ENCODE measurements around the gene SLC27A5.

Gene SLC27A5

DNA sequence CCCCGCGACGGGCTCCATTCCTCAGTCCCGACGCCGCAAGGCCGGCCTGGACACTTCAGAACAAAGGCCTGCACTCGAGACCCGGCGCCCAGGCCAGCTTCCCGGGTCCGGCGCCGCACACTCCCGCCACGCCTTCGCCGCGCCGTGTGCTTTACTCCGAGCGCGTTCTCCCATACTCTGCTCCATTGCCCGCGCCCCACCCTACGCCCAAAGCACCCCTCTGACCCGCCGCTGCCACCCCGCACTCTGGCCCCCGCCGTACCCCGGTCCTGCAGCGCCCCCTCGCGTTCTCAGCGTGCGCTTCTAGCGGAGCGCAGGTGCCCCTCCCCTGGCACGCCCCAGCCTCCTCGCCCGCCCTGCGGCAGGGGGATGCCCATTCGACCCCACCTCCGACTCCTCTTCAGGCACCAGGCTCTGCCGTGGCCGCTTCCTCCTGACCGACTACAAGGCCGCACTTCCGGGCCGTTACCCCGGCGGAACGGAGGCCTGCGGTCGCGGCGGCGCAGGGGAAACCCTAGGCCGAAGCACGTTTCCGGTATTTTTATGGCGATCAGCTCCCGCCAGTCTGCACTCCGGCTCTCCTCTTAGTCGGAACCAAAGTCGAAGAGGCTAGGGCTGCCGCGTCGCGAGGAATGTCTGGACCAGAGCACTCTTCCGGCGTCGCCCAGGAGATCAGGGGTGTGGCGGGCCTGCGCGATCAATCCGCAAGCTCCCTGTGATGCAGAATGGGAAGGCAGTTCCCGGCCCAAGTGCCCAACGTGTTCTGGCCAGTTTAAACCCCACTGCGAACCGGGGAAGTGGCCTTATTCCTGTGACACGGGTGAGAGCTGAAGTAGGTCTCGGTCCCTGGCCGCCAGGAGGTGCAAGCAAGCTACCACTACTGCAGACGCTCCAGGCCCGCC lies 7.8 kb upstream of the SLC27A5 start, which contains the start of gene ZBTB45 (continued):
- TF ChIP-seq, protein P1, sequence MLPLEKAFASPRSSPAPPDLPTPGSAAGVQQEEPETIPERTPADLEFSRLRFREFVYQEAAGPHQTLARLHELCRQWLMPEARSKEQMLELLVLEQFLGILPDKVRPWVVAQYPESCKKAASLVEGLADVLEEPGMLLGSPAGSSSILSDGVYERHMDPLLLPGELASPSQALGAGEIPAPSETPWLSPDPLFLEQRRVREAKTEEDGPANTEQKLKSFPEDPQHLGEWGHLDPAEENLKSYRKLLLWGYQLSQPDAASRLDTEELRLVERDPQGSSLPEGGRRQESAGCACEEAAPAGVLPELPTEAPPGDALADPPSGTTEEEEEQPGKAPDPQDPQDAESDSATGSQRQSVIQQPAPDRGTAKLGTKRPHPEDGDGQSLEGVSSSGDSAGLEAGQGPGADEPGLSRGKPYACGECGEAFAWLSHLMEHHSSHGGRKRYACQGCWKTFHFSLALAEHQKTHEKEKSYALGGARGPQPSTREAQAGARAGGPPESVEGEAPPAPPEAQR (tag by site-specific recombination; IDR thresholded peaks at IDR 0.05): peak; percentile 92
- TF ChIP-seq KLF16 (tag by site-specific recombination; IDR thresholded peaks at IDR 0.05) (peak; percentile 99), SALL2 (tag by site-specific recombination; IDR thresholded peaks at IDR 0.05; ENCODE audit: borderline replicate concordance) (no peak; the same call in 1 of the 2 replicates), ZNF324 (tag by site-specific recombination; IDR thresholded peaks at IDR 0.05) (peak; percentile 99), GLIS2 (tag by site-specific recombination; IDR thresholded peaks at IDR 0.05) (peak; percentile 85), ZFP3 (tag by site-specific recombination; IDR thresholded peaks at IDR 0.05; ENCODE audit: low read depth) (no peak), ZNF571 (tag by site-specific recombination; IDR thresholded peaks at IDR 0.05) (no peak), MZF1 (tag by site-specific recombination; IDR thresholded peaks at IDR 0.05; ENCODE audit: borderline replicate concordance) (peak; percentile 63; the same call in 1 of the 2 replicates), BCL11B (tag by site-specific recombination; IDR thresholded peaks at IDR 0.05; ENCODE audit: low read depth) (peak; percentile 99), ZNF654 (tag by site-specific recombination; IDR thresholded peaks at IDR 0.05; ENCODE audit: low read depth) (peak; percentile 75), GLIS1 (tag by site-specific recombination; IDR thresholded peaks at IDR 0.05) (peak; percentile 65), KLF1 (tag by site-specific recombination; IDR thresholded peaks at IDR 0.05) (peak; percentile 97), ZNF76 (tag by site-specific recombination; IDR thresholded peaks at IDR 0.05; ENCODE audit: borderline replicate concordance, low read depth) (peak; percentile 90), BCL11A (tag by site-specific recombination; IDR thresholded peaks at IDR 0.05; ENCODE audit: low read depth) (peak; percentile 88), ZNF391 (tag by site-specific recombination; IDR thresholded peaks at IDR 0.05; ENCODE audit: borderline replicate concordance, low read depth) (peak; percentile 95), MYNN (tag by site-specific recombination; IDR thresholded peaks at IDR 0.05; ENCODE audit: borderline replicate concordance) (peak; percentile 26; the same call in 1 of the 2 replicates), ZNF184 (tag by site-specific recombination; IDR thresholded peaks at IDR 0.05) (no peak), ZFHX2 (tag by site-specific recombination; conservative IDR thresholded peaks at IDR 0.05) (peak; percentile 69), ZNF473 (tag by site-specific recombination; IDR thresholded peaks at IDR 0.05) (no peak), ZNF561 (tag by site-specific recombination; IDR thresholded peaks at IDR 0.05; ENCODE audit: borderline replicate concordance) (peak; percentile 97), RBAK (tag by site-specific recombination; IDR thresholded peaks at IDR 0.05) (peak; percentile 17; the same call in 1 of the 2 replicates)
- TF ChIP-seq, protein P2, sequence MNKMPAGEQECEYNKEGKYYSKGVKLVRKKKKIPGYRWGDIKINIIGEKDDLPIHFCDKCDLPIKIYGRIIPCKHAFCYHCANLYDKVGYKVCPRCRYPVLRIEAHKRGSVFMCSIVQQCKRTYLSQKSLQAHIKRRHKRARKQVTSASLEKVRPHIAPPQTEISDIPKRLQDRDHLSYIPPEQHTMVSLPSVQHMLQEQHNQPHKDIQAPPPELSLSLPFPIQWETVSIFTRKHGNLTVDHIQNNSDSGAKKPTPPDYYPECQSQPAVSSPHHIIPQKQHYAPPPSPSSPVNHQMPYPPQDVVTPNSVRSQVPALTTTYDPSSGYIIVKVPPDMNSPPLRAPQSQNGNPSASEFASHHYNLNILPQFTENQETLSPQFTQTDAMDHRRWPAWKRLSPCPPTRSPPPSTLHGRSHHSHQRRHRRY (tag by site-specific recombination; IDR thresholded peaks at IDR 0.05): peak; percentile 68; the same call in 1 of the 2 replicates
- TF ChIP-seq, protein P3, sequence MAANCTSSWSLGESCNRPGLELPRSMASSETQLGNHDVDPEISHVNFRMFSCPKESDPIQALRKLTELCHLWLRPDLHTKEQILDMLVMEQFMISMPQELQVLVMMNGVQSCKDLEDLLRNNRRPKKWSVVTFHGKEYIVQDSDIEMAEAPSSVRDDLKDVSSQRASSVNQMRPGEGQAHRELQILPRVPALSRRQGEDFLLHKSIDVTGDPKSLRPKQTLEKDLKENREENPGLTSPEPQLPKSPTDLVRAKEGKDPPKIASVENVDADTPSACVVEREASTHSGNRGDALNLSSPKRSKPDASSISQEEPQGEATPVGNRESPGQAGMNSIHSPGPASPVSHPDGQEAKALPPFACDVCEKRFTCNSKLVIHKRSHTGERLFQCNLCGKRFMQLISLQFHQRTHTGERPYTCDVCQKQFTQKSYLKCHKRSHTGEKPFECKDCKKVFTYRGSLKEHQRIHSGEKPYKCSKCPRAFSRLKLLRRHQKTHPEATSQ (tag by site-specific recombination; IDR thresholded peaks at IDR 0.05): peak; percentile 90; the same call in 1 of the 2 replicates
- TF ChIP-seq, protein P4, sequence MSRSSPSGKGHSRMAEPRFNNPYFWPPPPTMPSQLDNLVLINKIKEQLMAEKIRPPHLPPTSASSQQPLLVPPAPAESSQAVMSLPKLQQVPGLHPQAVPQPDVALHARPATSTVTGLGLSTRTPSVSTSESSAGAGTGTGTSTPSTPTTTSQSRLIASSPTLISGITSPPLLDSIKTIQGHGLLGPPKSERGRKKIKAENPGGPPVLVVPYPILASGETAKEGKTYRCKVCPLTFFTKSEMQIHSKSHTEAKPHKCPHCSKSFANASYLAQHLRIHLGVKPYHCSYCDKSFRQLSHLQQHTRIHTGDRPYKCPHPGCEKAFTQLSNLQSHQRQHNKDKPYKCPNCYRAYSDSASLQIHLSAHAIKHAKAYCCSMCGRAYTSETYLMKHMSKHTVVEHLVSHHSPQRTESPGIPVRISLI (tag by site-specific recombination; IDR thresholded peaks at IDR 0.05): 0 out of 2 replicates have a peak, but pooled peaks have one; percentile 52
- TF ChIP-seq, protein P5, sequence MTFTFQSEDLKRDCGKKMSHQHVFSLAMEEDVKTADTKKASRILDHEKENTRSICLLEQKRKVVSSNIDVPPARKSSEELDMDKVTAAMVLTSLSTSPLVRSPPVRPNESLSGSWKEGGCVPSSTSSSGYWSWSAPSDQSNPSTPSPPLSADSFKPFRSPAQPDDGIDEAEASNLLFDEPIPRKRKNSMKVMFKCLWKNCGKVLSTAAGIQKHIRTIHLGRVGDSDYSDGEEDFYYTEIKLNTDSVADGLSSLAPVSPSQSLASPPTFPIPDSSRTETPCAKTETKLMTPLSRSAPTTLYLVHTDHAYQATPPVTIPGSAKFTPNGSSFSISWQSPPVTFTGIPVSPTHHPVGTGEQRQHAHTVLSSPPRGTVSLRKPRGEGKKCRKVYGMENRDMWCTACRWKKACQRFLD (tag by site-specific recombination; IDR thresholded peaks at IDR 0.05): no peak
- TF ChIP-seq, protein P6, sequence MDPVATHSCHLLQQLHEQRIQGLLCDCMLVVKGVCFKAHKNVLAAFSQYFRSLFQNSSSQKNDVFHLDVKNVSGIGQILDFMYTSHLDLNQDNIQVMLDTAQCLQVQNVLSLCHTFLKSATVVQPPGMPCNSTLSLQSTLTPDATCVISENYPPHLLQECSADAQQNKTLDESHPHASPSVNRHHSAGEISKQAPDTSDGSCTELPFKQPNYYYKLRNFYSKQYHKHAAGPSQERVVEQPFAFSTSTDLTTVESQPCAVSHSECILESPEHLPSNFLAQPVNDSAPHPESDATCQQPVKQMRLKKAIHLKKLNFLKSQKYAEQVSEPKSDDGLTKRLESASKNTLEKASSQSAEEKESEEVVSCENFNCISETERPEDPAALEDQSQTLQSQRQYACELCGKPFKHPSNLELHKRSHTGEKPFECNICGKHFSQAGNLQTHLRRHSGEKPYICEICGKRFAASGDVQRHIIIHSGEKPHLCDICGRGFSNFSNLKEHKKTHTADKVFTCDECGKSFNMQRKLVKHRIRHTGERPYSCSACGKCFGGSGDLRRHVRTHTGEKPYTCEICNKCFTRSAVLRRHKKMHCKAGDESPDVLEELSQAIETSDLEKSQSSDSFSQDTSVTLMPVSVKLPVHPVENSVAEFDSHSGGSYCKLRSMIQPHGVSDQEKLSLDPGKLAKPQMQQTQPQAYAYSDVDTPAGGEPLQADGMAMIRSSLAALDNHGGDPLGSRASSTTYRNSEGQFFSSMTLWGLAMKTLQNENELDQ (tag by site-specific recombination; IDR thresholded peaks at IDR 0.05; ENCODE audit: low read depth): no peak
- TF ChIP-seq, protein P7, sequence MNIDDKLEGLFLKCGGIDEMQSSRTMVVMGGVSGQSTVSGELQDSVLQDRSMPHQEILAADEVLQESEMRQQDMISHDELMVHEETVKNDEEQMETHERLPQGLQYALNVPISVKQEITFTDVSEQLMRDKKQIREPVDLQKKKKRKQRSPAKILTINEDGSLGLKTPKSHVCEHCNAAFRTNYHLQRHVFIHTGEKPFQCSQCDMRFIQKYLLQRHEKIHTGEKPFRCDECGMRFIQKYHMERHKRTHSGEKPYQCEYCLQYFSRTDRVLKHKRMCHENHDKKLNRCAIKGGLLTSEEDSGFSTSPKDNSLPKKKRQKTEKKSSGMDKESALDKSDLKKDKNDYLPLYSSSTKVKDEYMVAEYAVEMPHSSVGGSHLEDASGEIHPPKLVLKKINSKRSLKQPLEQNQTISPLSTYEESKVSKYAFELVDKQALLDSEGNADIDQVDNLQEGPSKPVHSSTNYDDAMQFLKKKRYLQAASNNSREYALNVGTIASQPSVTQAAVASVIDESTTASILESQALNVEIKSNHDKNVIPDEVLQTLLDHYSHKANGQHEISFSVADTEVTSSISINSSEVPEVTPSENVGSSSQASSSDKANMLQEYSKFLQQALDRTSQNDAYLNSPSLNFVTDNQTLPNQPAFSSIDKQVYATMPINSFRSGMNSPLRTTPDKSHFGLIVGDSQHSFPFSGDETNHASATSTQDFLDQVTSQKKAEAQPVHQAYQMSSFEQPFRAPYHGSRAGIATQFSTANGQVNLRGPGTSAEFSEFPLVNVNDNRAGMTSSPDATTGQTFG (tag by site-specific recombination; IDR thresholded peaks at IDR 0.05; ENCODE audit: borderline replicate concordance): peak; percentile 15; the same call in 1 of the 2 replicates
